Endothelial cell of umbilical vein (primary cell): ENCODE measurements around the gene SPDYE16. TPM values are rescaled to one million over a fixed set of nuclear protein-coding genes. Genes with fewer than 3 reads are reported as not detected.
A peak's percentile ranks its signal among the peaks of the same experiment; 100 is the strongest.
"Not testable (repeated sequence)": the region's sequence is repeated elsewhere in the genome, so short reads cannot be mapped to it uniquely, and the experiment has no call there.

Experiments
- BruUV-seq: library from RNA; stranded (reverse); fragments of 400-500 nt; replicated peaks from 2 replicates; lab custom pipeline; 2021; lab: Mats Ljungman, UMichigan
- CTCF ChIA-PET: fragments of 300-600, 350-600 bp; sonication (Branson Sonifier 250); formaldehyde crosslinking; loops from one replicate; lab custom pipeline; 2021; ENCODE audit warnings: antibody characterized with exemption, inconsistent platforms; lab: Charles Lee
- POLR2A ChIA-PET: fragments of 300-600, 350-600 bp; sonication (Branson Sonifier 250); formaldehyde crosslinking; loops from one replicate; lab custom pipeline; 2021; ENCODE audit warnings: antibody characterized with exemption, inconsistent platforms; lab: Charles Lee
- DNase-seq: peaks from one replicate; pipeline ENCODE4 v3.0.0-alpha.2; 2011; ENCODE audit warnings: low read depth, low spot score
- FAIRE-seq: peaks from 2 replicates; lab custom pipeline; 2011; peaks lifted over from hg19 to GRCh38; lab: Jason Lieb, UNC
- H2AFZ ChIP-seq: 2 replicates; pipeline ENCODE4 v1.6.0; 2012; ENCODE audit warnings: low read depth, low read length, control low read depth, inconsistent platforms
- H3K27ac ChIP-seq: 2 replicates; pipeline ENCODE4 v1.5.1; 2011; ENCODE audit warnings: low read depth, mild to moderate bottlenecking, control low read depth, low read length, moderate library complexity; ENCODE audit not compliant: insufficient read depth
- H3K27me3 ChIP-seq, 2 experiments: 2 replicates each; pipeline versions ENCODE4 v1.6.0 to v1.6.1; 2011; ENCODE audit warnings: low read length in 2 of 2, mixed read lengths in 1 of 2; ENCODE audit not compliant: control insufficient read depth in 2 of 2, insufficient read depth in 2 of 2
- H3K36me3 ChIP-seq, 2 experiments: 2 replicates in 1 of 2; 3 replicates in 1 of 2; pipeline ENCODE4 v1.5.1; 2011; ENCODE audit warnings: low read length in 2 of 2, mild to moderate bottlenecking in 1 of 2, moderate library complexity in 1 of 2; ENCODE audit not compliant: control insufficient read depth in 2 of 2, insufficient read depth in 2 of 2; ENCODE audit errors: extremely low read depth in 1 of 2
- H3K4me1 ChIP-seq: 3 replicates; pipeline ENCODE4 v1.5.1; 2011; ENCODE audit warnings: mild to moderate bottlenecking, low read length; ENCODE audit not compliant: control insufficient read depth, insufficient read depth; ENCODE audit errors: extremely low read depth
- H3K4me2 ChIP-seq: 2 replicates; pipeline ENCODE4 v1.6.1; 2011; ENCODE audit warnings: low read length, control low read depth, mixed read lengths; ENCODE audit not compliant: insufficient read depth
- H3K4me3 ChIP-seq, 3 experiments: fragments of 200-600 bp in 1 of 3; sonication (generic), shearing (Covaris generic) in 1 of 3; replicated peaks in 1 of 3; 2 replicates each; pipeline ENCODE4 v1.5.1; 2011 to 2016; ENCODE audit warnings: control low read depth in 3 of 3, low read length in 3 of 3, mild to moderate bottlenecking in 2 of 3, inconsistent platforms in 1 of 3, low read depth in 1 of 3, moderate library complexity in 1 of 3; ENCODE audit not compliant: insufficient read depth in 1 of 3
- H3K79me2 ChIP-seq: 2 replicates; pipeline ENCODE4 v1.6.0; 2012; ENCODE audit warnings: low read length, inconsistent platforms; ENCODE audit not compliant: control insufficient read depth, insufficient read depth
- H3K9ac ChIP-seq: replicated peaks from 2 replicates; pipeline ENCODE3; 2011; ENCODE audit warnings: low read length, control low read depth; ENCODE audit not compliant: insufficient read depth; ENCODE audit errors: extremely low read depth
- H3K9me1 ChIP-seq: replicated peaks from 3 replicates; pipeline ENCODE4 v1.6.0; 2011; ENCODE audit warnings: mild to moderate bottlenecking, low read length; ENCODE audit not compliant: control insufficient read depth, insufficient read depth; ENCODE audit errors: extremely low read depth
- H3K9me3 ChIP-seq: replicated peaks from 2 replicates; pipeline ENCODE4 v1.5.1; 2012; ENCODE audit warnings: low read length, inconsistent platforms; ENCODE audit not compliant: control insufficient read depth, insufficient read depth
- H4K20me1 ChIP-seq: replicated peaks from 2 replicates; pipeline ENCODE3; 2011; ENCODE audit warnings: mild to moderate bottlenecking, low read length; ENCODE audit not compliant: control insufficient read depth, insufficient read depth; ENCODE audit errors: extremely low read depth
- dilution Hi-C: fragments of 300-500 bp; cut with MboI; formaldehyde crosslinking; loops from one replicate; pipeline ENCODE4 v1.15.0; 2019; ENCODE audit warnings: low sequenced_read_pairs; ENCODE audit not compliant: extremely low pct_ligation_motif_present
- intact Hi-C: fragments of 100-400 bp; cut with micrococcal nuclease; formaldehyde crosslinking; loops from one replicate; pipeline ENCODE4 v1.10.0; 2022
- polyA plus RNA-seq, 4 experiments: library from polyadenylated mRNA; depleted of rRNA in 3 of 4; stranded (reverse) in 3 of 4; unstranded in 1 of 4; fragments of >200 nt; gene quantifications; 2 replicates each; pipeline versions ENCODE4 v1.2.1 to v1.2.3, GENCODE V29; 2011 to 2012; ENCODE audit warnings: missing spikeins in 1 of 4
- total RNA-seq: library from RNA; stranded (reverse); gene quantifications from 2 replicates; pipeline ENCODE4 v1.2.3, GENCODE V29; 2021

Gene SPDYE16
- total and polyA plus RNA-seq, 2 donors (not counting 3 experiments of a cell fraction or from before 2014, with no cell fraction given) = 0.03 to 0.22 TPM

DNA sequence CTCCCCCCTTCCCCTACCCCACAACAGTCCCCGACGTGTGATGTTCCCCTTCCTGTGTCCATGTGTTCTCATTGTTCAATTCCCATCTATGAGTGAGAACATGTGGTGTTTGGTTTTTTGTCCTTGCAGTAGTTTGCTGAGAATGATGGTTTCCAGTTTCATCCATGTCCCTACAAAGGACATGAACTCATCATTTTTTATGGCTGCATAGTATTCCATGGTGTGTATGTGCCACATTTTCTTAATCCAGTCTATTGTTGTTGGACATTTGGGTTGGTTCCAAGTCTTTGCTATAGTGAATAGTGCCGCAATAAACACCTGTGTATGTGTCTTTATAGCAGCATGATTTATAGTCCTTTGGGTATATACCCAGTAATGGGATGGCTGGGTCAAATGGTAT lies 18.2 kb upstream of the SPDYE16 start:
- H3K36me3 ChIP-seq, CTCF ChIA-PET, H3K9me1 ChIP-seq, BruUV-seq, H3K4me3 ChIP-seq, POLR2A ChIA-PET, H2AFZ ChIP-seq, H3K9ac ChIP-seq, H3K4me1 ChIP-seq, H4K20me1 ChIP-seq, DNase-seq, H3K27me3 ChIP-seq, H3K27ac ChIP-seq, H3K9me3 ChIP-seq, intact Hi-C loops, FAIRE-seq, H3K4me2 ChIP-seq, dilution Hi-C loops: not testable (repeated sequence)
- peaks cover 40% of the 10 kb centered on the region for H3K79me2 ChIP-seq

DNA sequence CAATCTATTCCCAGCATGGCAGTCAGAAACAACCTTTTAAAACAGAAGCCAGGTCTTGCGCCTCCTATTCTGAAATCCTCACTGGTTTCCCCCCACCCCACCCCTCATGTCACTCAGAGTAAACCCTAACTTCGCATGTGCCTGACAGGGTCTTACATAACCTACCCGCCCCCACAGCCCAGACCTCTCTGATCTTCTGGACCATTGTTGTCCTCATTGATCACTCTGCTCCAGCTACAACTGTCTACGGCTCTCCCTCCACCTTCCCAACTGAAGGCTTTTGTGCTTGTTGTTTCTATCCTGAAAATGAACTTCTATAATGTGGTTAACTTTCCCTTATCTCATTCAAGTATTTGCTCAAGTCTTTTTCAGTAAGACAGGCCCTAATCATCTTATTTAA lies 17.1 kb upstream of the SPDYE16 start:
- H3K36me3 ChIP-seq, dilution Hi-C loops, H3K4me2 ChIP-seq, BruUV-seq, H2AFZ ChIP-seq, H3K9me1 ChIP-seq, intact Hi-C loops, H3K4me1 ChIP-seq, H3K9ac ChIP-seq, H4K20me1 ChIP-seq, H3K9me3 ChIP-seq, H3K27ac ChIP-seq, CTCF ChIA-PET, FAIRE-seq, POLR2A ChIA-PET, H3K27me3 ChIP-seq, DNase-seq, H3K4me3 ChIP-seq: not testable (repeated sequence)
- peaks cover 40% of the 10 kb centered on the region for H3K79me2 ChIP-seq

- H3K9me3 ChIP-seq, H3K4me2 ChIP-seq, H3K4me1 ChIP-seq, H3K4me3 ChIP-seq, dilution Hi-C loops, H3K9ac ChIP-seq, intact Hi-C loops, H3K9me1 ChIP-seq, H3K27ac ChIP-seq, POLR2A ChIA-PET, H3K36me3 ChIP-seq, H3K27me3 ChIP-seq, BruUV-seq, FAIRE-seq, CTCF ChIA-PET, H2AFZ ChIP-seq, H4K20me1 ChIP-seq: not testable (repeated sequence)
- DNase-seq = peak; percentile 24
- peaks cover 43% of the 10 kb centered on the region for H3K79me2 ChIP-seq
Observed at GRCh38 chr7:76559685-76560084, 16.6 kb upstream of the SPDYE16 start.

DNA sequence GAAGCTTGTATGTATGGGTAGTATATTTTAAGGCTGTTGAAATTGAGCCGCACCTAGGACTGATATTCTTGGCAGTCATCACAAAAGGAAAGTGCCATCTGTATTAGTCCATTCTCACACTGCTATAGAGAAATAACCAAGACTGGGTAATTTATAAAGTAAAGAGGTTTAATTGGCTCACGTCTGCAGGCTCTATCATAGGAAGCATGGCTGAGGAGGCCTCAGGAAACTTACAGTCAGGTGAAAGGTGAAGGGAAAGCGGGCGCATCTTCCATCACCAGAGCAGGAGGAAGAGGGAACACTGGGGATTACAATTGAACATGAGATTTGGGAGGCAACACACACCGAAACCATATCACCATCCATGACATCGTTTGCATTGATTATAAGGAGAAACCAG lies 8.9 kb upstream of the SPDYE16 start:
- dilution Hi-C loops, FAIRE-seq: not testable (repeated sequence)

More for the DNA sequence above, 8.9 kb upstream of the SPDYE16 start:
- H3K4me3 ChIP-seq, intact Hi-C loops, H4K20me1 ChIP-seq, H3K4me2 ChIP-seq, DNase-seq, CTCF ChIA-PET, POLR2A ChIA-PET, H3K36me3 ChIP-seq, H3K9me1 ChIP-seq, H3K27ac ChIP-seq, H3K9me3 ChIP-seq, BruUV-seq, H3K9ac ChIP-seq, H3K4me1 ChIP-seq, H3K27me3 ChIP-seq, H2AFZ ChIP-seq: not testable (repeated sequence)
- H3K79me2 ChIP-seq = peaks cover 30% of the 10 kb centered on the region
